Endothelial cell of umbilical vein (primary cell): ENCODE data around the gene ABTB1. TPM values are rescaled to one million over a fixed set of nuclear protein-coding genes. Genes with fewer than 3 reads are reported as not detected.

ENCODE experiments used
- Bru-seq: library from RNA; stranded (reverse); fragments of 400-500 nt; gene quantifications from one replicate; lab custom pipeline; 2021; lab: Mats Ljungman, UMichigan
- BruChase-seq, 2 experiments: library from RNA; stranded (reverse); fragments of 400-500 nt; gene quantifications; one replicate each; lab custom pipeline; 2021; lab: Mats Ljungman, UMichigan
- BruUV-seq: library from RNA; stranded (reverse); fragments of 400-500 nt; replicated peaks from 2 replicates; lab custom pipeline; 2021; lab: Mats Ljungman, UMichigan
- CTCF ChIA-PET: fragments of 300-600, 350-600 bp; sonication (Branson Sonifier 250); formaldehyde crosslinking; loops from one replicate; lab custom pipeline; 2021; ENCODE audit warnings: antibody characterized with exemption, inconsistent platforms; lab: Charles Lee
- POLR2A ChIA-PET: fragments of 300-600, 350-600 bp; sonication (Branson Sonifier 250); formaldehyde crosslinking; loops from one replicate; lab custom pipeline; 2021; ENCODE audit warnings: antibody characterized with exemption, inconsistent platforms; lab: Charles Lee
- DNase-seq: peaks from one replicate; pipeline ENCODE4 v3.0.0-alpha.2; 2011; ENCODE audit warnings: low read depth, low spot score
- FAIRE-seq: peaks from 2 replicates; lab custom pipeline; 2011; peaks lifted over from hg19 to GRCh38; lab: Jason Lieb, UNC
- H2AFZ ChIP-seq: 2 replicates; pipeline ENCODE4 v1.6.0; 2012; ENCODE audit warnings: low read depth, low read length, control low read depth, inconsistent platforms
- H3K27ac ChIP-seq: 2 replicates; pipeline ENCODE4 v1.5.1; 2011; ENCODE audit warnings: low read depth, mild to moderate bottlenecking, control low read depth, low read length, moderate library complexity; ENCODE audit not compliant: insufficient read depth
- H3K27me3 ChIP-seq, 2 experiments: 2 replicates each; pipeline versions ENCODE4 v1.6.0 to v1.6.1; 2011; ENCODE audit warnings: low read length in 2 of 2, mixed read lengths in 1 of 2; ENCODE audit not compliant: control insufficient read depth in 2 of 2, insufficient read depth in 2 of 2
- H3K36me3 ChIP-seq, 2 experiments: 2 replicates in 1 of 2; 3 replicates in 1 of 2; pipeline ENCODE4 v1.5.1; 2011; ENCODE audit warnings: low read length in 2 of 2, mild to moderate bottlenecking in 1 of 2, moderate library complexity in 1 of 2; ENCODE audit not compliant: control insufficient read depth in 2 of 2, insufficient read depth in 2 of 2; ENCODE audit errors: extremely low read depth in 1 of 2
- H3K4me1 ChIP-seq: 3 replicates; pipeline ENCODE4 v1.5.1; 2011; ENCODE audit warnings: mild to moderate bottlenecking, low read length; ENCODE audit not compliant: control insufficient read depth, insufficient read depth; ENCODE audit errors: extremely low read depth
- H3K4me2 ChIP-seq: 2 replicates; pipeline ENCODE4 v1.6.1; 2011; ENCODE audit warnings: low read length, control low read depth, mixed read lengths; ENCODE audit not compliant: insufficient read depth
- H3K4me3 ChIP-seq, 3 experiments: fragments of 200-600 bp in 1 of 3; sonication (generic), shearing (Covaris generic) in 1 of 3; replicated peaks in 1 of 3; 2 replicates each; pipeline ENCODE4 v1.5.1; 2011 to 2016; ENCODE audit warnings: control low read depth in 3 of 3, low read length in 3 of 3, mild to moderate bottlenecking in 2 of 3, inconsistent platforms in 1 of 3, low read depth in 1 of 3, moderate library complexity in 1 of 3; ENCODE audit not compliant: insufficient read depth in 1 of 3
- H3K79me2 ChIP-seq: 2 replicates; pipeline ENCODE4 v1.6.0; 2012; ENCODE audit warnings: low read length, inconsistent platforms; ENCODE audit not compliant: control insufficient read depth, insufficient read depth
- H3K9ac ChIP-seq: replicated peaks from 2 replicates; pipeline ENCODE3; 2011; ENCODE audit warnings: low read length, control low read depth; ENCODE audit not compliant: insufficient read depth; ENCODE audit errors: extremely low read depth
- H3K9me1 ChIP-seq: replicated peaks from 3 replicates; pipeline ENCODE4 v1.6.0; 2011; ENCODE audit warnings: mild to moderate bottlenecking, low read length; ENCODE audit not compliant: control insufficient read depth, insufficient read depth; ENCODE audit errors: extremely low read depth
- H3K9me3 ChIP-seq: replicated peaks from 2 replicates; pipeline ENCODE4 v1.5.1; 2012; ENCODE audit warnings: low read length, inconsistent platforms; ENCODE audit not compliant: control insufficient read depth, insufficient read depth
- H4K20me1 ChIP-seq: replicated peaks from 2 replicates; pipeline ENCODE3; 2011; ENCODE audit warnings: mild to moderate bottlenecking, low read length; ENCODE audit not compliant: control insufficient read depth, insufficient read depth; ENCODE audit errors: extremely low read depth
- EZH2 ChIP-seq: IDR thresholded peaks from 2 replicates; pipeline ENCODE4 v1.6.1; 2012; ENCODE audit warnings: borderline replicate concordance, low read depth, mild to moderate bottlenecking, moderate library complexity, low read length, inconsistent platforms; ENCODE audit not compliant: severe bottlenecking
- FOS ChIP-seq: IDR thresholded peaks from 2 replicates; pipeline ENCODE4 v1.6.1; 2011; ENCODE audit warnings: mild to moderate bottlenecking, low read length, moderate library complexity, borderline replicate concordance; ENCODE audit not compliant: insufficient read depth
- GATA2 ChIP-seq: IDR thresholded peaks from 2 replicates; pipeline ENCODE4 v1.7.0; 2011; ENCODE audit warnings: low read depth, mild to moderate bottlenecking, moderate library complexity, mixed read lengths, low read length; ENCODE audit not compliant: insufficient read length, insufficient read depth
- JUN ChIP-seq: IDR thresholded peaks from 2 replicates; pipeline ENCODE4 v1.6.1; 2011; ENCODE audit warnings: borderline replicate concordance, low read depth; ENCODE audit not compliant: insufficient read length, insufficient read depth
- MYC ChIP-seq: IDR thresholded peaks from one replicate; pipeline ENCODE4 v1.6.1; 2011; ENCODE audit warnings: mild to moderate bottlenecking, low read depth, low read length
- POLR2A ChIP-seq: IDR thresholded peaks from 2 replicates; pipeline ENCODE4 v1.6.1; 2012; ENCODE audit warnings: low read depth, mild to moderate bottlenecking, control low read depth, low read length
- POLR2AphosphoS5 ChIP-seq: IDR thresholded peaks from 2 replicates; pipeline ENCODE4 v1.6.1; 2012; ENCODE audit warnings: low read depth, mild to moderate bottlenecking, control low read depth, low read length, moderate library complexity; ENCODE audit not compliant: insufficient read depth
- dilution Hi-C: fragments of 300-500 bp; cut with MboI; formaldehyde crosslinking; loops from one replicate; pipeline ENCODE4 v1.15.0; 2019; ENCODE audit warnings: low sequenced_read_pairs; ENCODE audit not compliant: extremely low pct_ligation_motif_present
- intact Hi-C: fragments of 100-400 bp; cut with micrococcal nuclease; formaldehyde crosslinking; loops from one replicate; pipeline ENCODE4 v1.10.0; 2022
- long read RNA-seq: library from polyadenylated mRNA; stranded (forward); transcript quantifications from one replicate; pipeline ENCODE4 v2.0.0, GENCODE V29; 2021
- polyA minus RNA-seq, 3 experiments: library from RNA; depleted of rRNA, polyadenylated mRNA; stranded (reverse); fragments of >200 nt; gene quantifications; 1 replicate in 1 of 3; 2 replicates in 2 of 3; pipeline ENCODE4 v1.2.3, GENCODE V29; 2011
- polyA plus RNA-seq, 4 experiments: library from polyadenylated mRNA; depleted of rRNA in 3 of 4; stranded (reverse) in 3 of 4; unstranded in 1 of 4; fragments of >200 nt; gene quantifications; 2 replicates each; pipeline versions ENCODE4 v1.2.1 to v1.2.3, GENCODE V29; 2011 to 2012; ENCODE audit warnings: missing spikeins in 1 of 4
- total RNA-seq: library from RNA; stranded (reverse); gene quantifications from 2 replicates; pipeline ENCODE4 v1.2.3, GENCODE V29; 2021
- TF ChIP-seq, protein P1 (sequence below): IDR thresholded peaks from 2 replicates; pipeline ENCODE4 v1.6.1; 2011; ENCODE audit not compliant: insufficient read depth, insufficient read length
- TF ChIP-seq, protein P2 (sequence below), 2 donors: IDR thresholded peaks; 1 replicate in 1 of 2; 2 replicates in 1 of 2; pipeline ENCODE4 v1.5.1; 2011; ENCODE audit warnings: low read length in 2 of 2, mild to moderate bottlenecking in 2 of 2, moderate library complexity in 2 of 2, control low read depth in 1 of 2, inconsistent platforms in 1 of 2, low read depth in 1 of 2; ENCODE audit not compliant: insufficient read depth in 1 of 2; ENCODE audit errors: extremely low read depth in 1 of 2

Gene ABTB1
- total RNA-seq = 14.0 and 15.2 TPM in 2 replicates
- 24.4 and 25.1 TPM in 2 replicates for polyA plus RNA-seq
- polyA plus RNA-seq (2011; cell fraction: cytosol; rRNA removed) = 11.2 and 14.4 TPM in 2 replicates
- polyA plus RNA-seq (2011; cell fraction: nucleus; rRNA removed) = 79.4 and 95.5 TPM in 2 replicates
- 8.3 and 9.9 TPM in 2 replicates for polyA plus RNA-seq (2012)
- 8.4 and 11.9 TPM in 2 replicates for polyA minus RNA-seq
- polyA minus RNA-seq (2011; cell fraction: cytosol; rRNA and poly(A)+ RNA removed) = 23.7 TPM
- 14.9 and 19.1 TPM in 2 replicates for polyA minus RNA-seq (2011; cell fraction: nucleus; rRNA and poly(A)+ RNA removed)
- percentile 33 among the genes with signal in this experiment for Bru-seq, nascent RNA
- BruChase-seq, experiment 1, labeled RNA remaining after a 6-hour chase = percentile 34 among the genes with signal in this experiment
- BruChase-seq, experiment 2, labeled RNA remaining after a 2-hour chase = percentile 40 among the genes with signal in this experiment
- long read RNA-seq, transcript ABTB1-201 (12 exons, 1,965 nt) = major isoform, 11 of 33 reads
- long read RNA-seq, partial matches to known transcripts = 5 of 33 reads
- long read RNA-seq, other reads (novel, unspliced or antisense) = 10 of 33 reads

DNA sequence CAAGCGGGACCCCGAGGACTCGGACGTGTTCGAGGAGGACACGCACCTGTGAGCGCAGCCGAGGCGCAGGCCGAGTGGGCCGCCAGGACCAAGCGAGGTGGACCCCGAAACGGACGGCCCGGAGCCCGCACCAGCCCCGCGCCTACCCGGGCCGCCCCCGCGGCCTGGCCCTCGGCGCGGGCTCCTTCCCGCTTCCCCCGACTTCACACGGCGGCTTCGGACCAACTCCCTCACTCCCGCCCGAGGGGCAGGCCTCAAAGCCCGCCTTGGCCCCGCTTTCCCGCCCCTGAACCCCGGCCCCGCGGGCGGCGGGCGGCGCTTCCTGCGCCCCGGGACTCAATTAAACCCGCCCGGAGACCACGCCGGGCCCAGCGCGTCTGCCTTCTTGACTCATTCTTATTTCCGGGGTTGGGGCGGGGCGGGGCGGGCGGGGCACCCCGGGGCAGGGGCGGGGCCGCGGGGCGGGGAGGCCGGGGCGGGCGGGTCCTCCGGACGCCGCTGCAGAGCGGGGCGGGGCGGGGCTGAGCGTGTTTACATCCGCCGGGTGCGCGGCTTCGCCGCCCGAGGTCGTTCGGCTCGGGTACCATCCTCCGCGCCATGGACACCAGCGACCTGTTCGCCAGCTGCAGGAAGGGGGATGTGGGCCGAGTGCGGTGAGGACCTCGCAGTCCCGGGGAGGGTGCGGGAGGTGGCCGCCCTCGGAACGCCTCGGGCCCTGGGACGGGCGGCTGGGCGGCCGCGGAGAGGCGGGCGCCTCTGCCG is at the start of gene ABTB1:
TSS of gene ABTB1 (plus strand) at position 524 of the 762 bp plus-strand sequence. CDS start at position 598, 74 bp downstream.
- TSS peak; percentile 73 for BruUV-seq
- intact Hi-C loops = no loop called here
- POLR2A ChIA-PET = no interaction called here

More for the DNA sequence above, at the start of gene ABTB1:
- Histone ChIP-seq H2AFZ (peak within 1 kb of the TSS; percentile 95), H3K4me1 (peaks cover 5% of the 10 kb centered on the region), H3K9me3 (no peaks in the 10 kb centered on the region), H3K27me3 (no peaks in the 10 kb centered on the region), H3K9me1 (no peaks in the 10 kb centered on the region), H4K20me1 (no peaks in the 10 kb centered on the region), H3K9ac (peak within 1 kb of the TSS; percentile 56), H3K79me2 (no peaks in the 10 kb centered on the region), H3K36me3 (no peaks in the 10 kb centered on the region), H3K27ac (peak within 1 kb of the TSS; percentile 10), H3K4me2 (peak within 1 kb of the TSS; percentile 62), H3K4me3 (peak within 1 kb of the TSS; percentile 55 to 73 (median 65))
- TF ChIP-seq POLR2A (peak; percentile 30), JUN (no peak), MYC (no peak), EZH2 (no peak), FOS (no peak), GATA2 (no peak), POLR2AphosphoS5 (peak; percentile 62)
- TF ChIP-seq, protein P1, sequence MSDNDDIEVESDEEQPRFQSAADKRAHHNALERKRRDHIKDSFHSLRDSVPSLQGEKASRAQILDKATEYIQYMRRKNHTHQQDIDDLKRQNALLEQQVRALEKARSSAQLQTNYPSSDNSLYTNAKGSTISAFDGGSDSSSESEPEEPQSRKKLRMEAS = no peak
- TF ChIP-seq, protein P2, sequence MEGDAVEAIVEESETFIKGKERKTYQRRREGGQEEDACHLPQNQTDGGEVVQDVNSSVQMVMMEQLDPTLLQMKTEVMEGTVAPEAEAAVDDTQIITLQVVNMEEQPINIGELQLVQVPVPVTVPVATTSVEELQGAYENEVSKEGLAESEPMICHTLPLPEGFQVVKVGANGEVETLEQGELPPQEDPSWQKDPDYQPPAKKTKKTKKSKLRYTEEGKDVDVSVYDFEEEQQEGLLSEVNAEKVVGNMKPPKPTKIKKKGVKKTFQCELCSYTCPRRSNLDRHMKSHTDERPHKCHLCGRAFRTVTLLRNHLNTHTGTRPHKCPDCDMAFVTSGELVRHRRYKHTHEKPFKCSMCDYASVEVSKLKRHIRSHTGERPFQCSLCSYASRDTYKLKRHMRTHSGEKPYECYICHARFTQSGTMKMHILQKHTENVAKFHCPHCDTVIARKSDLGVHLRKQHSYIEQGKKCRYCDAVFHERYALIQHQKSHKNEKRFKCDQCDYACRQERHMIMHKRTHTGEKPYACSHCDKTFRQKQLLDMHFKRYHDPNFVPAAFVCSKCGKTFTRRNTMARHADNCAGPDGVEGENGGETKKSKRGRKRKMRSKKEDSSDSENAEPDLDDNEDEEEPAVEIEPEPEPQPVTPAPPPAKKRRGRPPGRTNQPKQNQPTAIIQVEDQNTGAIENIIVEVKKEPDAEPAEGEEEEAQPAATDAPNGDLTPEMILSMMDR (IDR thresholded peaks at IDR 0.05; ENCODE audit: extremely low read depth in 1 of 2, insufficient read depth in 1 of 2, low read depth in 1 of 2, low read length in 2 of 2) = no peak
- CTCF ChIA-PET = no interaction called here
- dilution Hi-C loops = no loop called here
- FAIRE-seq = peak; percentile 62
- peak; percentile 25 for DNase-seq
